HepG2 (cell line): Measurements from ENCODE around the gene COL13A1. TPM values are rescaled to one million over a fixed set of nuclear protein-coding genes. Genes with fewer than 3 reads are reported as not detected.

ENCODE experiments used
- ATAC-seq: fragments of 200-7000 bp; cut with Tn5 transposase; 3 replicates; pipeline ENCODE4 v1.9.1; 2020; ENCODE audit warnings: mild to moderate bottlenecking, moderate library complexity
- BruUV-seq: library from RNA; stranded (reverse); fragments of 400-500 nt; replicated peaks from 2 replicates; lab custom pipeline; 2021; lab: Mats Ljungman, UMichigan
- CTCF ChIA-PET: fragments of 300-600 bp; formaldehyde crosslinking; extraction: SDS; loops from one replicate; lab custom pipeline; 2021; ENCODE audit warnings: low total read pairs, inconsistent platforms, low intra/inter-chr PET ratio; lab: Yijun Ruan, JAX
- POLR2A ChIA-PET: fragments of 350-600 bp; sonication (Branson Sonifier 250); formaldehyde crosslinking; loops from one replicate; lab custom pipeline; 2020; ENCODE audit warnings: antibody characterized with exemption, inconsistent platforms; lab: Yijun Ruan, JAX
- DNase-seq: peaks from one replicate; pipeline ENCODE4 v3.0.0-alpha.2; 2015; ENCODE audit warnings: low spot score
- FAIRE-seq: peaks from 3 replicates; lab custom pipeline; 2011; peaks lifted over from hg19 to GRCh38; lab: Jason Lieb, UNC
- H2AFZ ChIP-seq: one replicate; pipeline ENCODE4 v1.6.1; 2011; ENCODE audit warnings: low read length, inconsistent platforms
- H3K27ac ChIP-seq: fragments of 300-600 bp; 3 replicates; pipeline ENCODE4 v1.8.0; 2011; ENCODE audit warnings: mixed run types, mild to moderate bottlenecking, mixed read lengths, low read length, inconsistent platforms; ENCODE audit not compliant: insufficient read depth; ENCODE audit errors: extremely low read length
- H3K27me3 ChIP-seq, 2 experiments: fragments of 200-600 bp in 1 of 2; 2 replicates in 1 of 2; 3 replicates in 1 of 2; pipeline versions ENCODE4 v1.6.0 to v1.8.0; 2011; ENCODE audit warnings: low read length in 2 of 2, mild to moderate bottlenecking in 2 of 2, moderate library complexity in 2 of 2, inconsistent platforms in 1 of 2; ENCODE audit not compliant: insufficient read depth in 2 of 2, control insufficient read depth in 1 of 2
- H3K36me3 ChIP-seq, 2 experiments: fragments of 200-600 bp in 1 of 2; replicated peaks in 1 of 2; 2 replicates in 1 of 2; 3 replicates in 1 of 2; pipeline versions ENCODE4 v1.5.1 to v1.8.0; 2011; ENCODE audit warnings: low read length in 2 of 2, inconsistent platforms in 1 of 2; ENCODE audit not compliant: insufficient read depth in 2 of 2, control insufficient read depth in 1 of 2
- H3K4me1 ChIP-seq: 2 replicates; pipeline ENCODE4 v1.5.1; 2012; ENCODE audit warnings: low read length, inconsistent platforms; ENCODE audit not compliant: insufficient read depth
- H3K4me2 ChIP-seq: 2 replicates; pipeline ENCODE4 v1.6.0; 2011; ENCODE audit warnings: low read depth, low read length, inconsistent platforms
- H3K4me3 ChIP-seq, 3 experiments: fragments of 200-600 bp in 1 of 3; sonication (generic), shearing (Covaris generic) in 1 of 3; replicated peaks in 1 of 3; 2 replicates each; pipeline ENCODE4 v1.5.1; 2011 to 2016; ENCODE audit warnings: low read length in 3 of 3, inconsistent platforms in 2 of 3, low read depth in 2 of 3, mild to moderate bottlenecking in 2 of 3, control low read depth in 1 of 3, mixed read lengths in 1 of 3; ENCODE audit not compliant: insufficient read depth in 1 of 3
- H3K79me2 ChIP-seq: one replicate; pipeline ENCODE4 v1.6.1; 2011; ENCODE audit warnings: low read length, inconsistent platforms; ENCODE audit not compliant: insufficient read depth
- H3K9ac ChIP-seq: 2 replicates; pipeline ENCODE4 v1.6.0; 2011; ENCODE audit warnings: mild to moderate bottlenecking, low read depth, low read length, inconsistent platforms; ENCODE audit not compliant: insufficient read depth
- H3K9me3 ChIP-seq: 2 replicates; pipeline ENCODE4 v1.5.1; 2012; ENCODE audit warnings: mild to moderate bottlenecking, low read length
- H4K20me1 ChIP-seq: 2 replicates; pipeline ENCODE4 v1.6.0; 2011; ENCODE audit warnings: inconsistent platforms, mild to moderate bottlenecking, low read length, moderate library complexity; ENCODE audit not compliant: insufficient read depth
- BRD4 ChIP-seq: sonication (generic); formaldehyde crosslinking; IDR thresholded peaks from 2 replicates; pipeline ENCODE4 v1.4.0; 2020; ENCODE audit warnings: missing genetic modification reagents
- MED8 ChIP-seq: sonication (generic); formaldehyde crosslinking; IDR thresholded peaks from 2 replicates; pipeline ENCODE4 v1.8.1; 2023; ENCODE audit warnings: mild to moderate bottlenecking, missing genetic modification reagents; ENCODE audit not compliant: insufficient replicate concordance
- MXI1 ChIP-seq: IDR thresholded peaks from 3 replicates; pipeline ENCODE4 v1.6.1; 2012; ENCODE audit warnings: low read depth, low read length, inconsistent platforms, borderline replicate concordance
- PRMT3 ChIP-seq: sonication (generic); formaldehyde crosslinking; IDR thresholded peaks from 2 replicates; pipeline ENCODE4 v1.8.1; 2022; ENCODE audit warnings: low read depth, mild to moderate bottlenecking, moderate library complexity, missing genetic modification reagents, borderline replicate concordance
- RFX1 ChIP-seq: fragments of 450-650 bp; IDR thresholded peaks from 2 replicates; pipeline ENCODE4 v1.6.1; 2017
- SOX6 ChIP-seq, 2 experiments: fragments of 450-650 bp in 1 of 2; sonication (generic) in 1 of 2; formaldehyde crosslinking in 1 of 2; IDR thresholded peaks; 2 replicates each; pipeline versions ENCODE4 v1.4.0 to v1.6.1; 2017 to 2020; ENCODE audit warnings: antibody characterized with exemption in 1 of 2, mild to moderate bottlenecking in 1 of 2, missing genetic modification reagents in 1 of 2
- ZNF230 ChIP-seq: sonication (generic); formaldehyde crosslinking; IDR thresholded peaks from 2 replicates; pipeline ENCODE4 v1.4.0; 2020; ENCODE audit warnings: mild to moderate bottlenecking, missing genetic modification reagents
- ZNF317 ChIP-seq: sonication (generic); formaldehyde crosslinking; IDR thresholded peaks from 2 replicates; pipeline ENCODE4 v1.5.0; 2020; ENCODE audit warnings: mild to moderate bottlenecking, missing genetic modification reagents
- ZNF768 ChIP-seq: sonication (generic); formaldehyde crosslinking; IDR thresholded peaks from 2 replicates; pipeline ENCODE4 v1.4.0; 2020; ENCODE audit warnings: missing genetic modification reagents
- WGBS: methylation state at CpG from one replicate; pipeline ENCODE4 v1.1.6; 2017; ENCODE audit warnings: low lambda C conversion rate; 5-methylcytosine and 5-hydroxymethylcytosine counted together
- in situ Hi-C: cut with HindIII; loops from 2 replicates; pipeline ENCODE4 v1.10.0; 2017; ENCODE audit warnings: low pct_unique_long_range_greater_than_20kb; ENCODE audit not compliant: extremely low pct_ligation_motif_present
- intact Hi-C: fragments of 100-400 bp; cut with micrococcal nuclease; formaldehyde crosslinking; loops from one replicate; pipeline ENCODE4 v1.10.0; 2022; ENCODE audit not compliant: unreplicated experiment
- polyA plus RNA-seq, 8 experiments: library from polyadenylated mRNA; depleted of rRNA in 3 of 8; stranded (reverse) in 7 of 8; unstranded in 1 of 8; fragments of >200 nt; fragmentation: Illumina TruSeq in 4 of 8; extraction: Trizol in 4 of 8; gene quantifications; 2 replicates each; pipeline versions ENCODE4 v1.2.1 to v1.2.3, GENCODE V29; 2011 to 2016; ENCODE audit warnings: low read depth in 4 of 8, missing spikeins in 1 of 8, mixed read lengths in 1 of 8; ENCODE audit not compliant: insufficient read depth in 1 of 8
- total RNA-seq, 5 experiments: library from RNA; depleted of rRNA; stranded (reverse); fragments of >200 nt; fragmentation: Illumina TruSeq; extraction: Trizol; gene quantifications; 2 replicates each; pipeline ENCODE4 v1.2.3, GENCODE V29; 2016; ENCODE audit warnings: low read depth in 1 of 5
- TF ChIP-seq, protein P1 (sequence below): sonication (generic); formaldehyde crosslinking; IDR thresholded peaks from 2 replicates; pipeline ENCODE4 v1.4.0; 2020; ENCODE audit warnings: missing genetic modification reagents
- TF ChIP-seq, protein P2 (sequence below): sonication (generic); formaldehyde crosslinking; IDR thresholded peaks from 2 replicates; pipeline ENCODE4 v1.8.0; 2022; ENCODE audit warnings: missing genetic modification reagents, mild to moderate bottlenecking, borderline replicate concordance
- TF ChIP-seq, protein P3 (sequence below): sonication (generic); formaldehyde crosslinking; IDR thresholded peaks from 2 replicates; pipeline ENCODE4 v1.5.0; 2020; ENCODE audit warnings: missing genetic modification reagents
- TF ChIP-seq, protein P4 (sequence below): IDR thresholded peaks from 2 replicates; pipeline ENCODE4 v1.6.1; 2016; ENCODE audit warnings: control low read depth
- TF ChIP-seq, protein P5 (sequence below): sonication (generic); formaldehyde crosslinking; IDR thresholded peaks from 2 replicates; pipeline ENCODE4 v1.4.0; 2020; ENCODE audit warnings: missing genetic modification reagents

COL13A1 gene
- total and polyA plus RNA-seq, 2 of the 13 experiments (the other 11 are each of a cell fraction or from before 2014, with no cell fraction given): 0.07 TPM; not detected in 1

DNA sequence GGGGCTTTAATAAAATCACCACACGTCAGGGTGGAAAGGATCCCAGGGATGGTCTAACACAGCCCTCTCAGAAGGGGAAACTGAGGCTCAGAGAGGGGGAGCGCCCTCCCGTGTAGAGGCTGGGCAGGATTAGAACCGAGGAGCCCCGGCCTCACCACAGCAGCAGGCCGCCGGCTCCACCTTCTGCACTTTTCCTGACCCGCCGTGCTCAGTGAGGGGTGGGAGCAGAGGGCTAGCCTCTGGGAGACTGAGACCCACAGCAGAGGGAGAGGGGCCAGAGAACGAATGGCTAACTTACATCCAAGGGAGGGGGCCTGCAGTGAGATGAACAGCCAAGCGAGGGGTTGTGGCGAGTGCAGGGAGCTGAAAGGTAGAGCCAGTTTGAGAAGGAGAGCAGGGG, 79.5 kb downstream of the COL13A1 start:
- peaks cover 11 to 64% of the 10 kb centered on the region in 2 experiments for H3K27me3 ChIP-seq
- H3K27ac ChIP-seq: no peak overlapping the region
- no peak overlapping the region for H3K4me3 ChIP-seq
- no peak for FAIRE-seq
- peaks cover 20% of the 10 kb centered on the region for H3K4me1 ChIP-seq
- in situ Hi-C loops (no loop called here), intact Hi-C loops (no loop called here)
- ChIA-PET CTCF (no interaction called here), POLR2A (no interaction called here)
- no peaks in the 10 kb centered on the region for H3K9me3 ChIP-seq
- 31% methylated on average over 4 of the region's 12 CpGs for WGBS
- H3K9ac ChIP-seq: no peak overlapping the region
- ATAC-seq: no peak
- no peak for DNase-seq
- BruUV-seq: no TSS peak
- H3K79me2 ChIP-seq: no peaks in the 10 kb centered on the region
- no peak overlapping the region for H2AFZ ChIP-seq
- H4K20me1 ChIP-seq: no peaks in the 10 kb centered on the region
- no peaks in the 10 kb centered on the region for H3K36me3 ChIP-seq
- no peak overlapping the region for H3K4me2 ChIP-seq
- TF ChIP-seq PRMT3 (CRISPR knock-in tag): no peak
- TF ChIP-seq BRD4 (CRISPR knock-in tag): no peak
- TF ChIP-seq ZNF317 (CRISPR knock-in tag): no peak
- TF ChIP-seq, protein P1, sequence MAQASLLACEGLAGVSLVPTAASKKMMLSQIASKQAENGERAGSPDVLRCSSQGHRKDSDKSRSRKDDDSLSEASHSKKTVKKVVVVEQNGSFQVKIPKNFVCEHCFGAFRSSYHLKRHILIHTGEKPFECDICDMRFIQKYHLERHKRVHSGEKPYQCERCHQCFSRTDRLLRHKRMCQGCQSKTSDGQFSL: no peak
- no peak for TF ChIP-seq ZNF768 (CRISPR knock-in tag)
- TF ChIP-seq MED8: no peak
- TF ChIP-seq, protein P2, sequence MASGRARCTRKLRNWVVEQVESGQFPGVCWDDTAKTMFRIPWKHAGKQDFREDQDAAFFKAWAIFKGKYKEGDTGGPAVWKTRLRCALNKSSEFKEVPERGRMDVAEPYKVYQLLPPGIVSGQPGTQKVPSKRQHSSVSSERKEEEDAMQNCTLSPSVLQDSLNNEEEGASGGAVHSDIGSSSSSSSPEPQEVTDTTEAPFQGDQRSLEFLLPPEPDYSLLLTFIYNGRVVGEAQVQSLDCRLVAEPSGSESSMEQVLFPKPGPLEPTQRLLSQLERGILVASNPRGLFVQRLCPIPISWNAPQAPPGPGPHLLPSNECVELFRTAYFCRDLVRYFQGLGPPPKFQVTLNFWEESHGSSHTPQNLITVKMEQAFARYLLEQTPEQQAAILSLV (CRISPR knock-in tag): no peak
- TF ChIP-seq ZNF230 (CRISPR knock-in tag): no peak
- no peak for TF ChIP-seq SOX6 (IDR thresholded peaks at IDR 0.05)
- no peak for TF ChIP-seq SOX6 (CRISPR knock-in tag; IDR thresholded peaks at IDR 0.05)
- no peak for TF ChIP-seq MXI1
- TF ChIP-seq, protein P3, sequence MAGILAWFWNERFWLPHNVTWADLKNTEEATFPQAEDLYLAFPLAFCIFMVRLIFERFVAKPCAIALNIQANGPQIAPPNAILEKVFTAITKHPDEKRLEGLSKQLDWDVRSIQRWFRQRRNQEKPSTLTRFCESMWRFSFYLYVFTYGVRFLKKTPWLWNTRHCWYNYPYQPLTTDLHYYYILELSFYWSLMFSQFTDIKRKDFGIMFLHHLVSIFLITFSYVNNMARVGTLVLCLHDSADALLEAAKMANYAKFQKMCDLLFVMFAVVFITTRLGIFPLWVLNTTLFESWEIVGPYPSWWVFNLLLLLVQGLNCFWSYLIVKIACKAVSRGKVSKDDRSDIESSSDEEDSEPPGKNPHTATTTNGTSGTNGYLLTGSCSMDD (CRISPR knock-in tag): no peak
- TF ChIP-seq RFX1: no peak
- TF ChIP-seq, protein P4, sequence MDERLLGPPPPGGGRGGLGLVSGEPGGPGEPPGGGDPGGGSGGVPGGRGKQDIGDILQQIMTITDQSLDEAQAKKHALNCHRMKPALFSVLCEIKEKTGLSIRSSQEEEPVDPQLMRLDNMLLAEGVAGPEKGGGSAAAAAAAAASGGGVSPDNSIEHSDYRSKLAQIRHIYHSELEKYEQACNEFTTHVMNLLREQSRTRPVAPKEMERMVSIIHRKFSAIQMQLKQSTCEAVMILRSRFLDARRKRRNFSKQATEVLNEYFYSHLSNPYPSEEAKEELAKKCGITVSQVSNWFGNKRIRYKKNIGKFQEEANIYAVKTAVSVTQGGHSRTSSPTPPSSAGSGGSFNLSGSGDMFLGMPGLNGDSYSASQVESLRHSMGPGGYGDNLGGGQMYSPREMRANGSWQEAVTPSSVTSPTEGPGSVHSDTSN (CRISPR knock-in tag): no peak
- TF ChIP-seq, protein P5, sequence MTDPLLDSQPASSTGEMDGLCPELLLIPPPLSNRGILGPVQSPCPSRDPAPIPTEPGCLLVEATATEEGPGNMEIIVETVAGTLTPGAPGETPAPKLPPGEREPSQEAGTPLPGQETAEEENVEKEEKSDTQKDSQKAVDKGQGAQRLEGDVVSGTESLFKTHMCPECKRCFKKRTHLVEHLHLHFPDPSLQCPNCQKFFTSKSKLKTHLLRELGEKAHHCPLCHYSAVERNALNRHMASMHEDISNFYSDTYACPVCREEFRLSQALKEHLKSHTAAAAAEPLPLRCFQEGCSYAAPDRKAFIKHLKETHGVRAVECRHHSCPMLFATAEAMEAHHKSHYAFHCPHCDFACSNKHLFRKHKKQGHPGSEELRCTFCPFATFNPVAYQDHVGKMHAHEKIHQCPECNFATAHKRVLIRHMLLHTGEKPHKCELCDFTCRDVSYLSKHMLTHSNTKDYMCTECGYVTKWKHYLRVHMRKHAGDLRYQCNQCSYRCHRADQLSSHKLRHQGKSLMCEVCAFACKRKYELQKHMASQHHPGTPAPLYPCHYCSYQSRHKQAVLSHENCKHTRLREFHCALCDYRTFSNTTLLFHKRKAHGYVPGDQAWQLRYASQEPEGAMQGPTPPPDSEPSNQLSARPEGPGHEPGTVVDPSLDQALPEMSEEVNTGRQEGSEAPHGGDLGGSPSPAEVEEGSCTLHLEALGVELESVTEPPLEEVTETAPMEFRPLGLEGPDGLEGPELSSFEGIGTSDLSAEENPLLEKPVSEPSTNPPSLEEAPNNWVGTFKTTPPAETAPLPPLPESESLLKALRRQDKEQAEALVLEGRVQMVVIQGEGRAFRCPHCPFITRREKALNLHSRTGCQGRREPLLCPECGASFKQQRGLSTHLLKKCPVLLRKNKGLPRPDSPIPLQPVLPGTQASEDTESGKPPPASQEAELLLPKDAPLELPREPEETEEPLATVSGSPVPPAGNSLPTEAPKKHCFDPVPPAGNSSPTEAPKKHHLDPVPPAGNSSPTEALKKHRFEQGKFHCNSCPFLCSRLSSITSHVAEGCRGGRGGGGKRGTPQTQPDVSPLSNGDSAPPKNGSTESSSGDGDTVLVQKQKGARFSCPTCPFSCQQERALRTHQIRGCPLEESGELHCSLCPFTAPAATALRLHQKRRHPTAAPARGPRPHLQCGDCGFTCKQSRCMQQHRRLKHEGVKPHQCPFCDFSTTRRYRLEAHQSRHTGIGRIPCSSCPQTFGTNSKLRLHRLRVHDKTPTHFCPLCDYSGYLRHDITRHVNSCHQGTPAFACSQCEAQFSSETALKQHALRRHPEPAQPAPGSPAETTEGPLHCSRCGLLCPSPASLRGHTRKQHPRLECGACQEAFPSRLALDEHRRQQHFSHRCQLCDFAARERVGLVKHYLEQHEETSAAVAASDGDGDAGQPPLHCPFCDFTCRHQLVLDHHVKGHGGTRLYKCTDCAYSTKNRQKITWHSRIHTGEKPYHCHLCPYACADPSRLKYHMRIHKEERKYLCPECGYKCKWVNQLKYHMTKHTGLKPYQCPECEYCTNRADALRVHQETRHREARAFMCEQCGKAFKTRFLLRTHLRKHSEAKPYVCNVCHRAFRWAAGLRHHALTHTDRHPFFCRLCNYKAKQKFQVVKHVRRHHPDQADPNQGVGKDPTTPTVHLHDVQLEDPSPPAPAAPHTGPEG (CRISPR knock-in tag): no peak
